HG03575 (cell line): Measurements from ENCODE around the gene CTSC.
A peak's percentile ranks its signal among the peaks of the same experiment; 100 is the strongest.

Source experiments
- ATAC-seq: cut with Tn5 transposase; IDR thresholded peaks from one replicate; pipeline ENCODE4 v1.9.1; 2021; ENCODE audit not compliant: unreplicated experiment, insufficient number of reproducible peaks, low FRiP score; ENCODE audit errors: extremely low read depth

The CTSC gene

DNA sequence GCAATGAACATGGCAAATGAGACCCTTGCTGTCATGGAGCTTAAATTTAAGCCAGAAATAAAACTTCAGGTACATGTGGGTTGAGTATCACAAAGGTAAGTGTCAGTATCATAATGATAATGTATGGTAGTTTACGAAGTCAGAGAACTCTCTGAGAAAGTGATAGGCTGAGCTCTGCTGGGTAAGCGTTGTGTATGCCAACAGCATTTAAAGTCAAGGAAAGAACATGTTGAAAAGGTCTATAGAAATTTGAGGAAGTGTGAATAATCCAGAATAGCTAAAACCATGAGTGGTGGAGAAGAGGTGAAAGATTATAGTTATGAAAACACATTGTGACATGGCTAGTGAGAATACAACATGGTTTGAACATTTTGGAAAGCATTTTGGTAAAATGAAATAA lies 17.4 kb upstream of the CTSC start:
- ATAC-seq: no peak

DNA sequence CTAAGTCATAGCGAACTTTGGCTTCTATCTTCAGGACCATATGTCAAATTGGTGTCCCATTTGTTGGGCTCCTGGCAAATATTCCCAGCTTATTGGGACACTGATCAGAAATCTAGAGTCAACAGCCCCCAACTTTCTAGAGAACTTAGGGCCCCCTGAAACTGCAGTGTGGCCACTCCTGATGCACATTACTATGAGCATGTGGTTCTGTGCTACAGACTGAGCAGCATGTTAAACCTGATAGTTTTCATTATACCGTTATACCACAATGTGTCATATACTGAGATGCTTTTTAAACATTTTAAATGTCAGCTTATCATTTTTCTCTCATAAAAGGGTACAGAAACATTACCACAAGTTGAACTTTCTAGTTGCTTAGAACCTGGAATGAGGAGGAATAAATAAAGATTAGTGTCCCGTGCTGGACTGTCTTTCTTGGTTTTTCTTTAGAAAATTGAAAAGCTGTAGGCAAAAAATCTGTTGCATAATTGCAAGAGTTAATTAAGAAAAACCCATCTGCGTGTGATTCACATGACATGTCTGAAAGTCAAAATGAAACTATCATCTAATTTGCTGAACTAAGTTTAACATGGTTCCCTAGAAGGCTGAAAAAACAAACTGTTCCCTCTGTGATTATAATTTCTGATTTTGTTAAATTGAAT lies 16.4 kb upstream of the CTSC start:
- ATAC-seq: no peak

DNA sequence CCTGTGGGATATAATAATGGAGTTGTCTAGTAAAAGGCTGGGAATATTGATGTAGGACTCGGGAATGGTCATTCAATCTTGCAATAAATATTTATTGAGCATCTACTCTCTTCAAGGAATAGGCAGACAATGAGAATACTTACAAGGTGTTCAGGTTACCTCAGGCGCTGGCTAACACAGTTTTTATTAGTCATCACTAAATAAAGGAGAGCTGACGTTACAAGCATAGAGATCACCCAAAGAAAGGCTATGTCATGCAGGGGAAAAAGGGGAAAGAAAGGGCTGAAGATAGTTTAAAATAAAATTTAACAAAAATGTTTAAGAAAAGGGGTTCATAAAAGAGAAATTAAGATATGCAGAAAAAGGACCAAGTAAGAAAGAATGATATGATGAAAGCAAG lies 15.8 kb upstream of the CTSC start:
- no peak for ATAC-seq

DNA sequence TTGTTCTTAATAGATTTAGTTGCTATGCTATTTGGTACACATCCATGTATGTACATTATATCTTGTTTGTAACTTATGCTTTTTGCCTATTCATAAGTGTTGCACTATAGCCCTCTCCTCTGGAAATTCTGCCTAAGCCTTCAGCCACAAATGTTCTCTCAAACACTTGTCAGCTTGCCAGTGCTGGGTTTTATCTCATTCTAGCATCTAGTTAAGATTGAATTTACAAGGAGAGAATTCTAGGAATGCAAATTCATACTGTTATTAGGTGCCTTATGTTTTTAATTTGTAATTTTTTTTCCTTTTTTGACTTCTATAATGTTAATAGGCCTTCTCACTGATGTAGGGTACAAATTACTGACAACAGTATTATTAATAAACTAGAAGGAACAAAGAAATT lies 14.6 kb upstream of the CTSC start:
- no peak for ATAC-seq

DNA sequence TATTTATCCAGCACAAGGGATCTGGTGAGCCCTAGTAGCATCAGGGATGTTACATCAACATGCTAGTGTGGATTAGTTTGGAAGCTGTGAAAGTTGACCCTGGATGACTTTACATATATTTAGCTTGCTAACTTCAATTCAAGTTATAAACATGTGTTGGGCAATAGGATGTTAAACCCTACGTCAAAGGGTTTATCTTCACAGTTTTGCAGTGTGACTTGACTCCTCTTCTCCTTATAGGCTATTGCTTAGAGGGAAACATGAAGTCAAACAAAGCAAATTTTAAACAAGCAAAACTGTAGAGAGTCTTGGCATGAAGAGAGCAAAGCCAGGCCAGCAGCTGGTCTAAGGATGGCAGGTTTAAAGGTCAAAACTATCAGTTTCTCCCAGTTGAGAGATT lies 11.3 kb upstream of the CTSC start:
- no peak for ATAC-seq

DNA sequence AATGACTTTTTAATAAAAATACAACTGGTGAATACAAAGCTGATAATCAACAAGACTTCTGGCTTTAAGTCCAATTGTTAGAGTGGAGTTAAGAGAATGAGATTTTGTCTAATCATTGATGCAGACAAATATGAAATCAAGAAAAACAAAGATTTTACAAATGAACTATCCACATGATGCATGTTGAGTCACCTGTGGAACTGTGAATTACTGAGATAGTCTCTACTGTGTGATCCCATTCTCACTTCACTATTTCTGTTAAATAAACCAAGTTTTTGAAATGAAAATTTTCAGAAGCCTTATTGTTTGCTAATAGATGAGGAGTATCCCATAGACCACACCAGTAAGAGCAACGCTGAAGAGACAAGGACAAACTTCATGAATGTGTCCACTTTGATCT lies 8.4 kb upstream of the CTSC start:
- ATAC-seq: no peak

DNA sequence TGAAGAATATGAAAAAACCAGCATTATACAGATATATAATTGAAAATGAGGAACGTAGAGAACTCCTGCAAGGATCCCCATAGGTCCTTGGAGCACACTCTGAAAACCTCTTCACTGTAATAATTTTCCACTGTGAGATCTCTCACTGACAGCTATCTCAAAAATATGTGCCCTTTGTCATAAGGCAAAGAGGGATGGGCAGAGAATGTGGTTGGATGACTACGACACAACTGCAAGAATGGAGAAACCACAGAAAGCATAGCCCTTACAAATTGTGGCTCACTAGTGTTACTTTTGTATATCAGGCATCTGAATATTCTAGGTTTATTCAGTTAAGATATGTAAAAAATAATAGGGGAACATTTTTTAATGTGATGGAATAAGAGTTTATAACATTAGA lies 7.9 kb upstream of the CTSC start:
- no peak for ATAC-seq

DNA sequence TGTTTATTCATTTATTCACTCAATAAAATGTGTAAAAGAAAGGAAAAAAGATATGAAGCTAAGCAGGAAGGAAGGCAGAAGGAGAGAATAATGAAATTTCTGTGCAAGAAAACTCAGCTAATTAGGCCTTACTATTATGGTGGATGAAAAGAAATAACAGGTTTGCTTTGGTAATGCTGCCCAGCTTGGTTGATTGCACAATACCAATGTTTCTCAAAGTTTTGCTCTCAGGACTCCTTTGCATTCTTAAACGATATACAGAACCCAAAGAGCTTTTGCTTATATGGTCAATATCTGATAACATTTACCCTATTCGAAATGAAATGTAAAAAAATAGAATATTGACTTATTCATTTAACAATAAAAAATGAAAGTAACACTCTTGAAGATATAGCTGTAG lies 7.3 kb upstream of the CTSC start:
- ATAC-seq: no peak

DNA sequence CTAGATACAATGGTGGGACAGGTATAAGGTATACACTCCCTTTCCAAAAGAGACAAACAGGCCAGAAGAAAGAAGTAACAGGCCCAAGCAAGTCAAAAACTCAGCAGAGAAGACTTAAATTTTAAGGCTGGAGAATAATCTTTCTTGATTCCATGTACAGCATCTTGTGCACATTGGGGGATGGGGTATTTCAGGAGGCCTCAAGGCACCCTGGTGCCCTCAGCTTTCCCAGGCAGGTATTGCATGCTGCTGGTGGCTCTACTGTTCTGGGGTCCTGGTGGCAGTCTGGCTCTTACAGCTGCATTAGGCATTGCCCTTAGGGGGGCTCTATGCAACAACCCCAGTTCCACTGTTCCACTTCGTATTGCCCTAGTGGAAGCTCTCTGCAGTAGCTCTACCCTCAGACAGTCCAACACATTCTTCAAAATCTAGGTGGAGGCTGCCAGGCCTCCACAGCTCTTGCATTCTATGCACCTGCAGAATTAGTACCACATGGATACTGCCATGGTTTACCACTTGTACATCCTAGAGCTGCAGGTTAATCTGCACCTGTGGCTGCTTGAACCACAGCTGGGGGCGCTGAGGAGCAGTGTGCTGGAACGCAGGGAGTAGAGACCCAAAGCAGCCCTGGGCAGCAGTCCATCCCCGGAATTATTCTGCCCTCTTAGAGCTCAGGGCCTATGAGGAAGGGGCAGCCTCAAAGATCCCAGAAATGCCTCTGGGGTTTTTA lies 4.2 kb upstream of the CTSC start:
- no peak for ATAC-seq

DNA sequence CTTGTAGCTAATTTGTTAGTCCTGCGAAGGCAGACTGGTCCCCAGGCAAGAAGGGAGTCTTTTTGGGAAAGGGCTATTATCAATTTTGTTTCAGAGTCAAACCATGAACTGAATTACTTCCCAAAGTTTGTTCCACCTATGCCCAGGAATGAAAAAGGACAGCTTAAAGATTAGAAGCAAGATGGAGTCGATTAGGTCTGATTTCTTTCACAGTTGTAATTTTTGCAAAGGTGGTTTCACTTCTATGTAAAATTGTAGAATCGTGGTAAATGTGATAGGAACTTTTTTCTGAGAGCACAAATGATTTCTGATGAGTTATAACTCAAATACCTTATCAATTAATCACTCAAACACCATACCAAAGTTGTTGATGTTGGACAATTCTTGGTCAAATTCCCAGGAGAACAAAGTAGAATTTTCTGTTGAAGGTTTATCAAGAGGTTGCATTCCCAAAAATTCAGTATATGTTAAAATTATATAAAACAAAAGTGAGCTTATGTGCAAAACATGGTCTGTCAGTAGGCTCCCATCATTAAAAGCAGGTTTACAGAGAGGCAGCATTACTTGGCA lies 2.9 kb upstream of the CTSC start:
- no peak for ATAC-seq

DNA sequence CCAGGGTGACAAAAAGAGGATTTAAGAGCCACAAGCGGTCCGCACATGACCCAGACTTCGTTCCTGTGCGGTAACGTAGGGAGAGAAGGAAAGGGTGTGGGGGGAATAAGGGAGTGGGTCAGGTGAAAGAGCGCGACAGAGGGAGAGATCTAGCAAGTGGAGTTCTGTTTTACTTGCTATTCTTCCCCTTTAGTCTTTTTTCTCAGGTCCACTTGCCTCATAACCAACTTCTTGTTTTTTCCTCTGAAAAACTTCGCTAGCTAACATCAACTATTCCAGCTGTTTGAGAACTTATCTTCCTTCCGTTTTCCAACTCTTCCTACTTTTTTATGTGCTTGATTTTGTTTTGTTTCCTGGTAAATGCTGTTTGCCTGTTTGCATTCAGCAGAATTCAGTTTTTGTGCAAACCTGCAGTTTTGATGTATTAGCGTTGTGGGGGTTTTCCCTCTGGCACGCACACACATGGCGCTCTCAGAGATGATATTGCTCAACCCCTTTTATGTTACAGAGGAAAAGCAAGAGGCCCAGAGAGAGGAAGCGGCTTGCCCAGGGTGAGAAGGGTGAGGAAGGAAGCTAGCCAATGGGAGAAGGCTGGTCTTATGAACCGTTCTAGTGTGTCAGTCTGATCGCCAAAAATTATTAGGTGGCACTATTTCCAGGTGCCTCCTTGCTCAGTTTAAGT lies 592 bp upstream of the CTSC start:
- ATAC-seq: no peak

DNA sequence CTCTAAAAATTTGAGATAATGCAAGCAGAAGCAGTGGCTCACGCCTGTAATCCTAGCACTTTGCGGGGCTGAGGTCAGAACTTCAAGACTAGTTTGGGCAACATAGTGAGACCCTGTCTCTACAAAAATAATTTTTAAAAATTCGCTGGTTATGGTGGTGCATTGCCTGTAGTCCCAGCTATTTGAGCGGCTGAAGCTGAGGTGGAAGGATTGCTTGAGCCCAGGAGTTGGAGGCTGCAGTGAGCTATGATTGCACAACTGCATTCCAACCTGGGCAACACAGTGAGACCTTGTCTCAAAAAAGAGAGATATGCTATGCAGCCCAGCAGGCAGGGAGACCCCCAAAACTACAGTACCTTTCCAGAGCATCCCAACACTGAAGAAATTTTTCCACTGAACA lies 2.3 kb downstream of the CTSC start:
- ATAC-seq: no peak

DNA sequence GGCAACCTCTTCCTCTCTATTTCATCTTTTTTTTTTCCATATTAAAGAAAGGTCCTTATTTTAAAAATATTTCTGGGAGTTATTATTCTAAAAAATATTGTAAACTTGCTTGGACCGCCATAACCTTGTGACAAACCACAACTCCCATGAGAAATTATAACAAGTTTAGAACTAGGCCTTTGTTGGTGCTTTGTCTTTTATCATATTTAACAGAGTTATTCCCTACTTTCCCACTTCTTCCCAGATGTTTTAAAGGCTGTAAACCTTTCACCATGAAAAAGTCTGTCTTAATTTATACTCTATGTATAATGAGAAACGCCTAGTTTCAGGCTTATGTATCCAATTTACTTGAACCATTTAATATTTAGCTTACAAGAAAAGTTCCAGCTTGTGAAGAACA lies 3.7 kb downstream of the CTSC start:
- no peak for ATAC-seq

DNA sequence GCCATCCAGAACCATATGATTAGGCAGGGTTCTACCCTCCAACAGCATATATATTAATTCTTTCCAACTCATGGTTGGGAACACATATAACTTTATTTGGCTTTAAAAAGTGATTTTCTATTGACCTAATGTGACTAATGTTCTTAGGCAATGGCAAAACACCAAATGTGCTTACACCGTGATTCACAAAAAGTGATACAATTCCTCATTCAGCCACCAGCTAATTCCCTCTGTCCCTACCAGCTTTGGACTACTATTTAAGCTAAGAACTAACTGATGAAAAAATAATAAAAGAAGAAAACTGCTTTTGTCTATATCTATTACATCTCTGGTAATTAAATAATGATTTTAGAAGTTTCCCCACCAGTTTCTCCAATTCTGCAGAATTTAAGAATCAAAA lies 4.7 kb downstream of the CTSC start:
- no peak for ATAC-seq

DNA sequence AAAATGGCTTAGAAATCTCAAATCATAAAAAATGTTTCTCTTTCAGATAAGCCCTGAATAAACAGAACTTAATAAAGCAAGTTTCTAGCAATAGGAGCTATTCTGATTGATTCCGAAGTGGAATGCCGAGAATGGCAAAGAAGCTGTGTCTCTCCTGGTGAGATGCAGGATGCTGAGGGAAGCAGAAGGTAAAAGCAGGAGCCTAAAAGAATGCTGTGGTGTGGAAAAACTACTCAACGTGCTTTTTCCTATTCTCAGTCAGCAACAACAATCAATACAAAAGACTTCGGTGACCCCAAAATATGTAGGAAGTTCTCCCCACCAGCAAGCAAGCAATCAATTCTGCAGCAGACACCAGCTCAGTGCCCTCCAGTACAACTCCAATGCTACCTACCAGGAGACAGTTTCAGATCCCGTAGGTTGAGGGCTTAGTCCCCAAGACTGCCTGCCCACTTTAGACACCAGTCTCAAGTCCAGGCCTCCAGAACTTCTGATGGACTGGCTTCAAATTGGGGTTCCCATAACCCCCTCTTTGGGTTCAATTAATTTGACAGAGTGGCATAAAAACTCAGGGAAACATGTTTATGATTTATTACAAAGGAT lies 6.6 kb downstream of the CTSC start:
- ATAC-seq: no peak

DNA sequence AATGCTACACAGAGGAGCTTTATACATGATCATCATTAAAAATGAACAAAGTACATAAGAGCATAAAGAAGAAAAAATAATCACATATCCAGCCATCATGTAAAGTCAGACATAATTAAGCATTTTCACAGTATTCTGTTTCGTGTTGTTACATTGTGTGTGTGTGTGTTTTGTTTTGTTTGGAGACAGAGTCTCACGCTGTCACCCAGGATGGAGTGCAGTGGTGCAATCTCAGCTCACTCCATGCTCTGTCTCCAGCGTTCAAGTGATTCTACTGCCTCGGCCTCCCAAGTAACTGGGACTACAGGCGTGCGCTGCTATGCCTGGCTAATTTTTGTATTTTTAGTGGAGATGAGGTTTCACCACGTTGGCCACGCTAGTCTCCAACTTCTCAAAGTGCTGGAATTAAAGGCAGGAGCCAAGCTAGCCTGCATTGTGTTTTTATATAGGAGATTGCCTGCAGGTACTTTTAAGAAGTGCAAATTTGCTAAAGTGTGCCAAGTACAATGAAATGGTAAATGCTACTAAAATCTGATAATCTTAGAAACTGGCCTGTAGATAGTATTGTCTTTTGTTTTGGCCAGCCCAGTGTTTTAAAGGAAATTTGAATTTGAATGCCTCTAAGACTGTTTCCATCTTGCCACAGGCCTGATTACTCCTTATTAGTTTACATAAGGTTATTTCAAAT lies 7.8 kb downstream of the CTSC start:
- ATAC-seq: no peak

DNA sequence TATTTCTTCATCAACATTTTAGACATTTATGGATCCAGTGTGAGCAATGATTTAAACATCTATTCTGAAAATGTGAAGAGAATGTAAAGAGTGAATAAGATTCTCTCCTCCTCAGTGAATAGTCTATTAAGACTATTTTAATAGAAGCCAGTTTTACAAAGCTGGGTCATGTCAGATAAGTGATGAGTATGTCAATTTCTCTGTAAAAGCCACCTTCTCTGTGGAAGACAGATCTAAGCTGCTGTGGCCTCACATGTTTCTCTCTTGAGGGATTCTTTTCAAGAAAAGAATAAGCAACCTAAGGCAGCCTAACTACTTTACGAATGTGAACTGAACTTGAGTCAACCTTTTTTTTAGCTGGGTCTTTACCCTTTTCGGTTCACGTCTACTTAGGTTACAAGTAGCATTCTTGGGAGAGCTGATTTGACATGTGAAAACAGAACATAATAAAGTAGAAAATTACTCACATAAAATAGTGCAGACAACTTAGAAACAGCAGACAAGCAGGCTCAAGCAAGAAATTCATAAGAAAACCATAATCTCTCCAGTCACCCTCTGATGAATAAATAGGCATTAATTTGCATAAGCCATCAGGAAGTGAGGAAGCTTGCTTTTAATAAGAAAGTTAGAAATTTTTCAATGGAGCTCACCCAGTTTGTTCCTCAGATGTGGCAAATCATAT lies 9.9 kb downstream of the CTSC start:
- ATAC-seq: peak; percentile 23

DNA sequence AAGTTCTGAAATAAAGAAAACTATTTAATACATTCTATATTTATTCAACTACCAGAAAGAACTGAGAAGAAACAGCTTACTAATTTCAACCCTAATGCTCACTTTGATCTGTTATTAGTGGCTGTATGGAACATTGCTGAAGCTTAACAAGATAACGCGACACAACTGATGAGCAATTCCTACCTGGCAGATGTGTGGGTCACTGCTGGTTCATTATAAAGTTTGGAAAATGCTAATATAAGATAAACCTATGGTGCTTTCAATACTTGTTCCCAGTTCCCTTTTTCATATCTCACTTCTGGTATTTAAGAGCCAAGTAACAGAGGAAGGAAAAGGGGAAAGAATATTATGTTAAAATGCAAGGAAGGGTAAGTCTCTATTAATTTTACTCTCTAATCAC lies 10.5 kb downstream of the CTSC start:
- peak; percentile 59 for ATAC-seq

DNA sequence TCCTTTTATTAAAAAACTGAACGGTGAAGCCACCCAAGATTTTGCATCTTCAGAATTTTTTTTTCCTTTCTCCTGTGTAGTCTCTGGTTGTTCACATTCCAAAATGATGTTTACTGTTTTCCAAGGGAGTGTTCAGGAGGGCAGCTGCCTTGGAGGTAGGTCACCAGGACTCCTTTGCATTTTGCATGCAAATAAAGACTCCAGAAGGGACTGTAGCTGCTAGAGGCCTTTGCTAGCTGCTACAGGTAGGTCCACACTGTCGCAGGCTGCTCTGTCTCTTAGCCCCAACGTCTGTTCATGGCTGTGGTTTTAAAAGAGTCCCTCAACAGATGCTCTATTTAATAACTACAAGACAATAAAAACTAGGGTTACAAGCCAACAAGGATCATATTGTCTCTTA lies 11.4 kb downstream of the CTSC start:
- ATAC-seq: no peak
